ENCODE data around the gene XRCC1. TPM values are rescaled to one million over a fixed set of nuclear protein-coding genes. Genes with fewer than 3 reads are reported as not detected.

XRCC1 gene
- total and polyA plus RNA-seq, 9 of the 15 experiments (the other 6 are each of a cell fraction or from before 2014, with no cell fraction given) = 1.5 to 36.9 (median 24.9) TPM

GRCh38 chr19:43620061-43621001 lies 45.0 kb upstream of the XRCC1 start (continued):
- TF ChIP-seq BCOR (IDR thresholded peaks at IDR 0.05) (peak; percentile 88), TFAP4 (CRISPR knock-in tag; IDR thresholded peaks at IDR 0.05; ENCODE audit: borderline replicate concordance) (peak; percentile 22; the same call in 1 of the 2 replicates), CBFA2T2 (conservative IDR thresholded peaks at IDR 0.05) (peak; percentile 56), TAL1 (IDR thresholded peaks at IDR 0.05) (peak; percentile 74), HDAC2 (IDR thresholded peaks at IDR 0.05) (no peak), MEIS2 (IDR thresholded peaks at IDR 0.05; ENCODE audit: partially characterized antibody) (peak; percentile 4), LCOR (CRISPR knock-in tag; IDR thresholded peaks at IDR 0.05) (0 out of 2 replicates have a peak, but pooled peaks have one; percentile 23), ZNF197 (CRISPR knock-in tag; IDR thresholded peaks at IDR 0.05; ENCODE audit: low read depth) (no peak), SP1 (CRISPR knock-in tag; IDR thresholded peaks at IDR 0.05) (peak; percentile 22; the same call in 1 of the 2 replicates), RCOR1 (IDR thresholded peaks at IDR 0.05; ENCODE audit: borderline replicate concordance in 1 of 2, low read depth in 2 of 2, low read length in 2 of 2) (peak in 1 of 2 experiments; percentile 35; a peak in 1 of 4 replicates), KDM1A (IDR thresholded peaks at IDR 0.05) (peak; percentile 34 to 47; a peak in 3 of 4 replicates), YY1 (IDR thresholded peaks at IDR 0.05; ENCODE audit: borderline replicate concordance in 1 of 3, control insufficient read depth in 1 of 3, extremely low read depth in 1 of 3, insufficient read depth in 3 of 3, insufficient read length in 1 of 3, insufficient replicate concordance in 2 of 3, low read depth in 1 of 3, low read length in 2 of 3) (peak in 1 of 3 experiments; percentile 58), ZNF75A (CRISPR knock-in tag; IDR thresholded peaks at IDR 0.05) (no peak), JUN (IDR thresholded peaks at IDR 0.05; ENCODE audit: borderline replicate concordance, low read depth, low read length) (no peak), JUN (CRISPR knock-in tag; IDR thresholded peaks at IDR 0.05; ENCODE audit: borderline replicate concordance) (no peak), ZNF143 (CRISPR knock-in tag; IDR thresholded peaks at IDR 0.05) (no peak), BMI1 (IDR thresholded peaks at IDR 0.05; ENCODE audit: low read length) (no peak), ZNF695 (CRISPR knock-in tag; IDR thresholded peaks at IDR 0.05) (no peak), RBM39 (optimal IDR thresholded peaks at IDR 0.05; ENCODE audit: low read depth, low read length) (no peak), BACH1 (tag; IDR thresholded peaks at IDR 0.05) (no peak), ZNF707 (CRISPR knock-in tag; conservative IDR thresholded peaks at IDR 0.05) (no peak), ELF1 (tag; IDR thresholded peaks at IDR 0.05) (0 out of 2 replicates have a peak, but pooled peaks have one; percentile 35), SMARCE1 (IDR thresholded peaks at IDR 0.05) (peak; percentile 73), ZC3H11A (IDR thresholded peaks at IDR 0.05; ENCODE audit: low read depth, low read length) (no peak)
- TF ChIP-seq, protein P1, sequence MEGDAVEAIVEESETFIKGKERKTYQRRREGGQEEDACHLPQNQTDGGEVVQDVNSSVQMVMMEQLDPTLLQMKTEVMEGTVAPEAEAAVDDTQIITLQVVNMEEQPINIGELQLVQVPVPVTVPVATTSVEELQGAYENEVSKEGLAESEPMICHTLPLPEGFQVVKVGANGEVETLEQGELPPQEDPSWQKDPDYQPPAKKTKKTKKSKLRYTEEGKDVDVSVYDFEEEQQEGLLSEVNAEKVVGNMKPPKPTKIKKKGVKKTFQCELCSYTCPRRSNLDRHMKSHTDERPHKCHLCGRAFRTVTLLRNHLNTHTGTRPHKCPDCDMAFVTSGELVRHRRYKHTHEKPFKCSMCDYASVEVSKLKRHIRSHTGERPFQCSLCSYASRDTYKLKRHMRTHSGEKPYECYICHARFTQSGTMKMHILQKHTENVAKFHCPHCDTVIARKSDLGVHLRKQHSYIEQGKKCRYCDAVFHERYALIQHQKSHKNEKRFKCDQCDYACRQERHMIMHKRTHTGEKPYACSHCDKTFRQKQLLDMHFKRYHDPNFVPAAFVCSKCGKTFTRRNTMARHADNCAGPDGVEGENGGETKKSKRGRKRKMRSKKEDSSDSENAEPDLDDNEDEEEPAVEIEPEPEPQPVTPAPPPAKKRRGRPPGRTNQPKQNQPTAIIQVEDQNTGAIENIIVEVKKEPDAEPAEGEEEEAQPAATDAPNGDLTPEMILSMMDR (IDR thresholded peaks at IDR 0.05 in 2 of 3, conservative IDR thresholded peaks at IDR 0.05 in 1 of 3; ENCODE audit: insufficient read depth in 2 of 3, low read depth in 1 of 3, low read length in 3 of 3) = no peak
